ENCODE measurements around the gene TAPBPL. TPM values are rescaled to one million over a fixed set of nuclear protein-coding genes. Genes with fewer than 3 reads are reported as not detected.
A peak's percentile ranks its signal among the peaks of the same experiment; 100 is the strongest.
"Not testable (repeated sequence)": the region's sequence is repeated elsewhere in the genome, so short reads cannot be mapped to it uniquely, and the experiment has no call there.

Gene TAPBPL
- total and polyA plus RNA-seq, 2 of the 13 experiments (the other 11 are each of a cell fraction or from before 2014, with no cell fraction given) = 10.0 to 14.5 TPM

DNA sequence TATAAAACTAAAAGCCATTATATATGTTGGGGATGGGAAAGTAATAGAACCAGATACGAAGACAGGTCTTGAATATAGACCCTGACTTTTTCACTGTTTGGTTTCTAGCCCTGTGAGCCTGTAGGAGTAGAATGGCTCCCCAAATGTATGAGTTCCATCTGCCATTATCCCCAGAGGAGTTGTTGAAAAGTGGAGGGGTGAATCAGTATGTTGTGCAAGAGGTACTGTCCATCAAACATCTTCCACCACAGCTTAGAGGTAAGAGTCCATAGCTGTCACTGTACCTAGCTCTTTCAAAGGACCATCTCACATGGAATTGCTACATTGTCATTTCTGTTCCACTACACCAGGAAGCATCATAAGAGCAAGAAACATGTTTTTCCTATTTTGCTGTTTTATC lies 43.1 kb downstream of the TAPBPL start:
- peaks cover 48% of the 10 kb centered on the region for H3K79me2 ChIP-seq (ENCODE audit: insufficient read depth, low read length)
- FAIRE-seq (no peak), DNase-seq (ENCODE audit: low spot score) (no peak), ATAC-seq (no peak)
- CTCF ChIA-PET (ENCODE audit: low intra/inter-chr PET ratio, low total read pairs) = no interaction called here
- no TSS peak for BruUV-seq (replicated peaks)
- H2AFZ ChIP-seq (ENCODE audit: low read length) = no peak overlapping the region
- H4K20me1 ChIP-seq (ENCODE audit: insufficient read depth, low read length) = peaks cover 7% of the 10 kb centered on the region
- in situ Hi-C loops (cut with HindIII; ENCODE audit: extremely low pct_ligation_motif_present, low pct_unique_long_range_greater_than_20kb) = no loop called here
- 82% methylated on average over 1 of the region's 1 CpG for WGBS (ENCODE audit: low lambda C conversion rate)
- no peaks in the 10 kb centered on the region for H3K9me3 ChIP-seq (ENCODE audit: low read length)
- peaks cover 4 to 47% of the 10 kb centered on the region in 2 experiments; a peak in 4 of 5 replicates for H3K36me3 ChIP-seq (replicated peaks in 1 of 2; ENCODE audit: control insufficient read depth in 1 of 2, insufficient read depth in 2 of 2, low read length in 2 of 2)
- POLR2A ChIA-PET = interaction anchor here (2.1 kb wide), 2 partner anchors 24 to 39 kb away, joined by 7 to 11 read pairs; partner anchors contain the start of genes GAPDH and VAMP1
- peak overlapping the region; percentile 92 for H3K4me2 ChIP-seq (ENCODE audit: low read depth, low read length)
- peak overlapping the region; percentile 83 for H3K9ac ChIP-seq (ENCODE audit: insufficient read depth, low read depth, low read length)
- TF ChIP-seq CEBPG (CRISPR knock-in tag; IDR thresholded peaks at IDR 0.05) (peak; percentile 61), CEBPB (IDR thresholded peaks at IDR 0.05; ENCODE audit: borderline replicate concordance, low read depth, low read length) (peak; percentile 63; the same call in 1 of the 2 replicates), SAP130 (CRISPR knock-in tag; IDR thresholded peaks at IDR 0.05; ENCODE audit: low read depth) (peak; percentile 39; the same call in 1 of the 2 replicates), HCFC1 (IDR thresholded peaks at IDR 0.05; ENCODE audit: low read depth, low read length) (no peak), POLR2A (IDR thresholded peaks at IDR 0.05; ENCODE audit: insufficient read depth in 1 of 2, low read depth in 2 of 2, low read length in 2 of 2) (0 out of 4 replicates have a peak, but pooled peaks of 1 of the 2 experiments have one; percentile 24)
- H3K4me1 ChIP-seq (ENCODE audit: insufficient read depth, low read length) = peaks cover 38% of the 10 kb centered on the region
- intact Hi-C loops (cut with micrococcal nuclease; ENCODE audit: unreplicated experiment) = loop anchor here (1.0 to 2.0 kb wide), 2 partner anchors 38 to 72 kb away; no protein-coding TSS in a partner anchor
- H3K27me3 ChIP-seq (ENCODE audit: control insufficient read depth in 1 of 2, insufficient read depth in 2 of 2, low read length in 2 of 2) = no peaks in the 10 kb centered on the region; a peak in 1 of 5 replicates
- no peak overlapping the region for H3K27ac ChIP-seq (ENCODE audit: extremely low read length, insufficient read depth, low read length)
- H3K4me3 ChIP-seq (replicated peaks in 1 of 3; ENCODE audit: insufficient read depth in 1 of 3, low read depth in 2 of 3, low read length in 3 of 3) = peak overlapping the region; percentile 61 to 80 (median 67); a peak in 5 of 6 replicates

DNA sequence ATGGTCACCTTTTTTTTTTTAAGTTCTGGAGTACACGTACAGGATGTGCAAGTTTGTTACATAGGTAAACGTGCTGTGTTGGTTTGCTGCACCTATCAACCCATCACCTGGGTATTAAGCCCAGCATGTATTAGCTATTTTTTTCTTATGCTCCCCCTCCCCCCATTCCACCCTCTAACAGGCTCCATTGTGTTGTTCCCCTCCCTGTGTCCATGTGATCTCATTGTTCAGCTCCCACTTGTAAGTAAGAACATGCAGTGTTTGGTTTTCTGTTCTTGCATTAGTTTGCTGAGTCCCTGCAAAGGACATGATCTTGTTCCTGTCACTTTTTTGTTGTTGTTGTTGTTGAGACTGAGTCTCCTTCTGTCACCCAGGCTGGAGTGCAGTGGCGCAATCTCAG lies 45.4 kb downstream of the TAPBPL start:
- CTCF ChIA-PET (ENCODE audit: low intra/inter-chr PET ratio, low total read pairs); BruUV-seq (replicated peaks); FAIRE-seq; H4K20me1 ChIP-seq (ENCODE audit: insufficient read depth, low read length); H3K27me3 ChIP-seq (ENCODE audit: control insufficient read depth in 1 of 2, insufficient read depth in 2 of 2, low read length in 2 of 2); H3K9ac ChIP-seq (ENCODE audit: insufficient read depth, low read depth, low read length); DNase-seq (ENCODE audit: low spot score); in situ Hi-C loops (cut with HindIII; ENCODE audit: extremely low pct_ligation_motif_present, low pct_unique_long_range_greater_than_20kb); H3K27ac ChIP-seq (ENCODE audit: extremely low read length, insufficient read depth, low read length); H3K4me2 ChIP-seq (ENCODE audit: low read depth, low read length); ATAC-seq; intact Hi-C loops (cut with micrococcal nuclease; ENCODE audit: unreplicated experiment); H3K4me3 ChIP-seq (replicated peaks in 1 of 3; ENCODE audit: insufficient read depth in 1 of 3, low read depth in 2 of 3, low read length in 3 of 3); H2AFZ ChIP-seq (ENCODE audit: low read length); H3K9me3 ChIP-seq (ENCODE audit: low read length): not testable (repeated sequence)
- POLR2A ChIA-PET = interaction anchor here (1.3 kb wide), 1 partner anchor 37 kb away, joined by 5 read pairs; the partner anchor contains the start of gene GAPDH
- peaks cover 60% of the 10 kb centered on the region for H3K79me2 ChIP-seq (ENCODE audit: insufficient read depth, low read length)
- peaks cover 30% of the 10 kb centered on the region for H3K4me1 ChIP-seq (ENCODE audit: insufficient read depth, low read length)
- 82% methylated on average over 3 of the region's 3 CpGs for WGBS (ENCODE audit: low lambda C conversion rate)
- H3K36me3 ChIP-seq (replicated peaks in 1 of 2; ENCODE audit: control insufficient read depth in 1 of 2, insufficient read depth in 2 of 2, low read length in 2 of 2) = peaks cover 7 to 55% of the 10 kb centered on the region in 2 experiments

All from HepG2 (cell line).